Endothelial cell of hepatic sinusoid (primary cell): Measurements from ENCODE around the gene LRMDA.

Experiments
- in situ Hi-C: cut with HindIII; loops from 2 replicates; pipeline ENCODE4 v1.10.0; 2017; ENCODE audit warnings: low sequenced_read_pairs

Gene LRMDA

GRCh38 chr10:76299501-76299900 is 868.1 kb downstream of the LRMDA start:
- in situ Hi-C loops: no loop called here

GRCh38 chr10:76301211-76301610 is 869.8 kb downstream of the LRMDA start:
- in situ Hi-C loops: no loop called here

GRCh38 chr10:76301950-76302349 is 870.5 kb downstream of the LRMDA start:
- in situ Hi-C loops: no loop called here

- in situ Hi-C loops: no loop called here
Observed at GRCh38 chr10:76302481-76302880, 871.1 kb downstream of the LRMDA start.

GRCh38 chr10:76302961-76303630 is 871.7 kb downstream of the LRMDA start:
- in situ Hi-C loops: no loop called here

- in situ Hi-C loops: no loop called here
Observed at GRCh38 chr10:76303682-76304316, 872.4 kb downstream of the LRMDA start.

- in situ Hi-C loops: loop anchor here (5.0 kb wide), 2 partner anchors 46 to 91 kb away; no protein-coding TSS in a partner anchor
Observed at GRCh38 chr10:76305930-76306615, 874.6 kb downstream of the LRMDA start.

- in situ Hi-C loops: loop anchor here (5.0 kb wide), 2 partner anchors 45 to 90 kb away; no protein-coding TSS in a partner anchor
Observed at GRCh38 chr10:76306856-76307255, 875.4 kb downstream of the LRMDA start.

- in situ Hi-C loops: loop anchor here (5.0 kb wide), 2 partner anchors 43 to 88 kb away; no protein-coding TSS in a partner anchor
Observed at GRCh38 chr10:76309070-76309469, 877.6 kb downstream of the LRMDA start.

- in situ Hi-C loops: loop anchor here (5.0 kb wide), 2 partner anchors 42 to 87 kb away; no protein-coding TSS in a partner anchor
Observed at GRCh38 chr10:76309741-76310587, 878.5 kb downstream of the LRMDA start.

GRCh38 chr10:76310588-76311080 is 879.2 kb downstream of the LRMDA start:
- in situ Hi-C loops: no loop called here

- in situ Hi-C loops: no loop called here
Observed at GRCh38 chr10:76311752-76312636, 880.6 kb downstream of the LRMDA start.

- in situ Hi-C loops: no loop called here
Observed at GRCh38 chr10:76315240-76315639, 883.8 kb downstream of the LRMDA start.

GRCh38 chr10:76316234-76316633 is 884.8 kb downstream of the LRMDA start:
- in situ Hi-C loops: no loop called here

GRCh38 chr10:76317078-76317477 is 885.7 kb downstream of the LRMDA start:
- in situ Hi-C loops: no loop called here

- in situ Hi-C loops: no loop called here
Observed at GRCh38 chr10:76318211-76318610, 886.8 kb downstream of the LRMDA start.

- in situ Hi-C loops: no loop called here
Observed at GRCh38 chr10:76319661-76320060, 888.2 kb downstream of the LRMDA start.

GRCh38 chr10:76324283-76324682 is 892.9 kb downstream of the LRMDA start:
- in situ Hi-C loops: no loop called here

- in situ Hi-C loops: no loop called here
Observed at GRCh38 chr10:76327441-76327840, 896.0 kb downstream of the LRMDA start.

- in situ Hi-C loops: no loop called here
Observed at GRCh38 chr10:76328348-76328747, 896.9 kb downstream of the LRMDA start.
